PC-3 (cell line): Measurements from ENCODE around the gene PLA2G7. TPM values are rescaled to one million over a fixed set of nuclear protein-coding genes. Genes with fewer than 3 reads are reported as not detected.

ENCODE experiments used
- ATAC-seq: fragments of 200-7000 bp; cut with Tn5 transposase; 2 replicates; pipeline ENCODE4 v1.9.1; 2020; ENCODE audit warnings: mild to moderate bottlenecking, moderate library complexity
- BruUV-seq: library from RNA; stranded (reverse); fragments of 400-500 nt; replicated peaks from 2 replicates; lab custom pipeline; 2021; lab: Mats Ljungman, UMichigan
- CTCF ChIA-PET: fragments of 300-600 bp; sonication (Branson Sonifier 250); formaldehyde crosslinking; loops from one replicate; lab custom pipeline; 2022; ENCODE audit warnings: antibody characterized with exemption; lab: Charles Lee
- POLR2A ChIA-PET: fragments of 300-600 bp; sonication (Branson Sonifier 250); formaldehyde crosslinking; loops from one replicate; lab custom pipeline; 2022; ENCODE audit warnings: antibody characterized with exemption; ENCODE audit not compliant: unreplicated experiment; lab: Charles Lee
- DNase-seq: peaks from one replicate; pipeline ENCODE4 v3.0.0-alpha.2; 2015
- H2AFZ ChIP-seq: fragments of 300-600 bp; sonication (generic); 2 replicates; pipeline ENCODE4 v1.6.0; 2016; ENCODE audit warnings: antibody characterized with exemption, low read length
- H3F3A ChIP-seq: fragments of 300-600 bp; sonication (generic); one replicate; pipeline ENCODE4 v1.6.0; 2017; ENCODE audit warnings: antibody characterized with exemption, low read length, control low read depth, mild to moderate bottlenecking; ENCODE audit not compliant: unreplicated experiment
- H3K27ac ChIP-seq: fragments of 300-600 bp; sonication (generic); 2 replicates; pipeline ENCODE4 v1.5.1; 2016; ENCODE audit warnings: mild to moderate bottlenecking, low read length
- H3K27me3 ChIP-seq: fragments of 300-600 bp; sonication (generic); 2 replicates; pipeline ENCODE4 v1.6.1; 2016; ENCODE audit warnings: low read length, mixed read lengths
- H3K36me3 ChIP-seq: fragments of 300-600 bp; sonication (generic); 2 replicates; pipeline ENCODE4 v1.6.1; 2016; ENCODE audit warnings: low read depth, mixed run types, low read length, mixed read lengths
- H3K4me1 ChIP-seq: fragments of 300-600 bp; sonication (generic); 2 replicates; pipeline ENCODE4 v1.5.1; 2016; ENCODE audit warnings: low read length; ENCODE audit not compliant: insufficient read depth
- H3K4me2 ChIP-seq: fragments of 300-600 bp; sonication (generic); 2 replicates; pipeline ENCODE4 v1.6.0; 2016; ENCODE audit warnings: low read length
- H3K4me3 ChIP-seq: fragments of 300-600 bp; sonication (generic); 2 replicates; pipeline ENCODE4 v1.5.1; 2016; ENCODE audit warnings: mild to moderate bottlenecking, low read length, mixed read lengths
- H3K79me2 ChIP-seq: fragments of 300-600 bp; sonication (generic); 2 replicates; pipeline ENCODE4 v1.6.1; 2017; ENCODE audit warnings: low read length, mixed read lengths
- H3K9ac ChIP-seq: fragments of 300-600 bp; sonication (generic); 2 replicates; pipeline ENCODE4 v1.6.0; 2016; ENCODE audit warnings: mild to moderate bottlenecking, low read length
- H3K9me2 ChIP-seq: fragments of 300-600 bp; sonication (generic); replicated peaks from 2 replicates; pipeline ENCODE4 v1.6.1; 2016; ENCODE audit warnings: mixed run types, low read length, mixed read lengths
- H3K9me3 ChIP-seq: fragments of 300-600 bp; sonication (generic); 2 replicates; pipeline ENCODE4 v1.6.1; 2016; ENCODE audit warnings: low read length, mixed read lengths
- H4K20me1 ChIP-seq: fragments of 300-600 bp; sonication (generic); 2 replicates; pipeline ENCODE4 v1.6.1; 2016; ENCODE audit warnings: low read length, mixed read lengths
- EZH2 ChIP-seq: fragments of 300-600 bp; sonication (generic); IDR thresholded peaks from one replicate; pipeline ENCODE4 v1.6.1; 2017; ENCODE audit warnings: antibody characterized with exemption, mild to moderate bottlenecking, low read length; ENCODE audit not compliant: unreplicated experiment
- EZH2phosphoT487 ChIP-seq: fragments of 300-600 bp; sonication (generic); IDR thresholded peaks from 2 replicates; pipeline ENCODE4 v1.6.1; 2018; ENCODE audit warnings: mild to moderate bottlenecking, antibody characterized with exemption, low read length, borderline replicate concordance
- intact Hi-C: fragments of 100-400 bp; cut with micrococcal nuclease; formaldehyde crosslinking; loops from 2 replicates; pipeline ENCODE4 v1.9.0; 2023
- total RNA-seq: library from RNA; depleted of rRNA; stranded (reverse); fragments of >200 nt; gene quantifications from 2 replicates; pipeline ENCODE4 v1.2.3, GENCODE V29; 2014
- TF ChIP-seq, protein P1 (sequence below): fragments of 300-600 bp; sonication (generic); conservative IDR thresholded peaks from 2 replicates; pipeline ENCODE4 v1.5.1; 2017; ENCODE audit warnings: antibody characterized with exemption, low read depth, mild to moderate bottlenecking, low read length

The PLA2G7 gene
- total RNA-seq, 1 experiment from 2014 or later: 2.9 TPM

GRCh38 chr6:46743425-46744158 lies 8.4 kb upstream of the PLA2G7 start:
- ChIA-PET CTCF (no interaction called here), POLR2A (interaction anchor here (0.6 kb wide), 1 partner anchor 626 kb away, joined by 3 read pairs; no protein-coding TSS in a partner anchor)
- DNase-seq: no peak
- no peak for ATAC-seq
- Histone ChIP-seq H3F3A (no peaks in the 10 kb centered on the region), H3K27me3 (no peaks in the 10 kb centered on the region), H3K4me3 (no peak overlapping the region), H3K9me2 (no peaks in the 10 kb centered on the region; the same call in 1 of the 2 replicates), H2AFZ (no peak overlapping the region), H3K4me2 (no peak overlapping the region), H4K20me1 (no peaks in the 10 kb centered on the region), H3K9me3 (no peaks in the 10 kb centered on the region), H3K9ac (no peak overlapping the region), H3K27ac (no peak overlapping the region), H3K79me2 (no peaks in the 10 kb centered on the region), H3K4me1 (no peaks in the 10 kb centered on the region), H3K36me3 (no peaks in the 10 kb centered on the region)
- no TSS peak for BruUV-seq
- no peak for TF ChIP-seq EZH2
- TF ChIP-seq, protein P1, sequence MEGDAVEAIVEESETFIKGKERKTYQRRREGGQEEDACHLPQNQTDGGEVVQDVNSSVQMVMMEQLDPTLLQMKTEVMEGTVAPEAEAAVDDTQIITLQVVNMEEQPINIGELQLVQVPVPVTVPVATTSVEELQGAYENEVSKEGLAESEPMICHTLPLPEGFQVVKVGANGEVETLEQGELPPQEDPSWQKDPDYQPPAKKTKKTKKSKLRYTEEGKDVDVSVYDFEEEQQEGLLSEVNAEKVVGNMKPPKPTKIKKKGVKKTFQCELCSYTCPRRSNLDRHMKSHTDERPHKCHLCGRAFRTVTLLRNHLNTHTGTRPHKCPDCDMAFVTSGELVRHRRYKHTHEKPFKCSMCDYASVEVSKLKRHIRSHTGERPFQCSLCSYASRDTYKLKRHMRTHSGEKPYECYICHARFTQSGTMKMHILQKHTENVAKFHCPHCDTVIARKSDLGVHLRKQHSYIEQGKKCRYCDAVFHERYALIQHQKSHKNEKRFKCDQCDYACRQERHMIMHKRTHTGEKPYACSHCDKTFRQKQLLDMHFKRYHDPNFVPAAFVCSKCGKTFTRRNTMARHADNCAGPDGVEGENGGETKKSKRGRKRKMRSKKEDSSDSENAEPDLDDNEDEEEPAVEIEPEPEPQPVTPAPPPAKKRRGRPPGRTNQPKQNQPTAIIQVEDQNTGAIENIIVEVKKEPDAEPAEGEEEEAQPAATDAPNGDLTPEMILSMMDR: no peak
- no peak for TF ChIP-seq EZH2phosphoT487
- intact Hi-C loops: no loop called here

DNA sequence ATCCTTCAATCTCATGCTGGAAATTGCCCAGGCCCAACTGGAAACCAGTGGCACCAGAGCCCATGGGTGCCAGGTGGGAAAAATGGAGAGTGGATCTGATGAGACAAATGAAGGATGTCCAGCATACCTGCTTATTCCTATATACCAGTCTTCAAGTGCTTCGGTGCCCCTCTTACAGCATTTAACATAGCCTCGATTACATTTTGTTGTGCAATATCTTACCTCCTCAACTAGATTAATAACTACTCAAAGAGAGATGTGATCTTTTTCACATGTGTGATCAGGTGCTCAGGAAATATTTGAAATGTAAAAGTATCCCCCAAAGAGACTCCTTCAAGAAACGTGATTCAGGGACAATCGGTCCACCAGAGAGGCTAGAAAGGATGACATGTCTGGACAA lies 6.7 kb upstream of the PLA2G7 start:
- no peak for TF ChIP-seq EZH2phosphoT487
- no peak for TF ChIP-seq EZH2
- TF ChIP-seq, protein P1: no peak
- ChIA-PET POLR2A (no interaction called here), CTCF (no interaction called here)
- ATAC-seq (no peak), DNase-seq (no peak)
- Histone ChIP-seq H3K27me3 (no peaks in the 10 kb centered on the region), H4K20me1 (no peaks in the 10 kb centered on the region), H3K4me3 (no peak overlapping the region), H3K9ac (no peak overlapping the region), H3K4me2 (no peak overlapping the region), H3K79me2 (no peaks in the 10 kb centered on the region), H3K4me1 (peaks cover 7% of the 10 kb centered on the region), H3K9me2 (no peaks in the 10 kb centered on the region; the same call in 1 of the 2 replicates), H3K9me3 (no peaks in the 10 kb centered on the region), H3K27ac (no peak overlapping the region), H3F3A (no peaks in the 10 kb centered on the region), H3K36me3 (no peaks in the 10 kb centered on the region), H2AFZ (no peak overlapping the region)
- intact Hi-C loops: no loop called here
- no TSS peak for BruUV-seq

GRCh38 chr6:46741482-46741881 lies 6.3 kb upstream of the PLA2G7 start:
- TF ChIP-seq EZH2phosphoT487 (no peak), EZH2 (no peak)
- TF ChIP-seq, protein P1: no peak
- Histone ChIP-seq H3K27ac (no peak overlapping the region), H4K20me1 (no peaks in the 10 kb centered on the region), H3K9me3 (no peaks in the 10 kb centered on the region), H3K36me3 (no peaks in the 10 kb centered on the region), H3K4me3 (no peak overlapping the region), H3K9me2 (no peaks in the 10 kb centered on the region; the same call in 1 of the 2 replicates), H2AFZ (no peak overlapping the region), H3K4me2 (no peak overlapping the region), H3F3A (no peaks in the 10 kb centered on the region), H3K4me1 (peaks cover 11% of the 10 kb centered on the region), H3K9ac (no peak overlapping the region), H3K79me2 (no peaks in the 10 kb centered on the region), H3K27me3 (no peaks in the 10 kb centered on the region)
- POLR2A ChIA-PET: interaction anchor here (0.5 kb wide), 1 partner anchor 360 kb away, joined by 4 read pairs; no protein-coding TSS in a partner anchor
- ATAC-seq (no peak), DNase-seq (no peak)
- intact Hi-C loops: no loop called here
- CTCF ChIA-PET: no interaction called here
- BruUV-seq: no TSS peak
